D341Med (cell line): Measurements from ENCODE around the gene C10orf90.
"Not testable (repeated sequence)": the region's sequence is repeated elsewhere in the genome, so short reads cannot be mapped to it uniquely, and the experiment has no call there.

Experiments
- DNase-seq: peaks from one replicate; pipeline ENCODE4 v3.0.0; 2012; ENCODE audit warnings: low spot score

C10orf90 gene

GRCh38 chr10:126584836-126585235 lies 85.7 kb downstream of the C10orf90 start:
- DNase-seq = no peak

GRCh38 chr10:126583552-126584200 lies 86.8 kb downstream of the C10orf90 start:
- no peak for DNase-seq

- no peak for DNase-seq
Measured at GRCh38 chr10:126581648-126582046, 88.8 kb downstream of the C10orf90 start.

GRCh38 chr10:126580873-126581647 lies 89.4 kb downstream of the C10orf90 start:
- no peak for DNase-seq

GRCh38 chr10:126576336-126576735 lies 94.2 kb downstream of the C10orf90 start:
- no peak for DNase-seq

GRCh38 chr10:126570621-126571602 lies 99.6 kb downstream of the C10orf90 start:
- no peak for DNase-seq

GRCh38 chr10:126570245-126570570 lies 100.3 kb downstream of the C10orf90 start:
- DNase-seq = no peak

GRCh38 chr10:126569513-126570244 lies 100.8 kb downstream of the C10orf90 start:
- no peak for DNase-seq

- DNase-seq = no peak
Measured at GRCh38 chr10:126568809-126569385, 101.6 kb downstream of the C10orf90 start.

GRCh38 chr10:126565871-126566270 lies 104.6 kb downstream of the C10orf90 start:
- no peak for DNase-seq

GRCh38 chr10:126565441-126565840 lies 105.1 kb downstream of the C10orf90 start:
- DNase-seq = no peak

- DNase-seq = no peak
Measured at GRCh38 chr10:126564326-126564888, 106.1 kb downstream of the C10orf90 start.

GRCh38 chr10:126563361-126563760 lies 107.1 kb downstream of the C10orf90 start:
- no peak for DNase-seq

- no peak for DNase-seq
Measured at GRCh38 chr10:126561921-126562680, 108.4 kb downstream of the C10orf90 start.

- DNase-seq = no peak
Measured at GRCh38 chr10:126561294-126561920, 109.1 kb downstream of the C10orf90 start.

- DNase-seq = no peak
Measured at GRCh38 chr10:126558881-126559280, 111.6 kb downstream of the C10orf90 start.

- no peak for DNase-seq
Measured at GRCh38 chr10:126551202-126551601, 119.3 kb downstream of the C10orf90 start.

- DNase-seq = not testable (repeated sequence)
Measured at GRCh38 chr10:126550586-126550985, 119.9 kb downstream of the C10orf90 start.

- no peak for DNase-seq
Measured at GRCh38 chr10:126549344-126549743, 121.1 kb downstream of the C10orf90 start.

GRCh38 chr10:126544565-126544964 lies 125.9 kb downstream of the C10orf90 start:
- no peak for DNase-seq
